ENCODE results near the gene CTNNA3.

CTNNA3 gene

DNA sequence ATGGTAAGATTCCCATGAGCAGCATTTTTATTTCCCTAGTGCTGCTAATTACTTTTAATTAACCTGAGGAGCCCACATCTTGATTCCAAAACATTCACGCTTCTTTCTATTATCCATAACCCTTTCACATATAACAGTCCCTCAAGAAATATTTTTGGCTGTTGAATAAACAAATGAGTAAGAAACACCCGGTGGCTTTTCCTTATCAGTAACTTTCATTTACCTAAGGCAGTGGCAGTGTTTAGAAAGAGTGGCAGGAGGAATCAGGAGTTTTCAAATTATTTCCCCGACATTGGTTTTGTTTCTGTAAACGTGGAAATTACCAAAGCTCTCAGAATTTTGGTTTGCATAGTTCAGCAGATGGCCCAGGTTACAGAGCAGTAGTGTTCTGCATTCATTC, 1785.8 kb downstream of the CTNNA3 start (continued):
- TF ChIP-seq, protein P1, sequence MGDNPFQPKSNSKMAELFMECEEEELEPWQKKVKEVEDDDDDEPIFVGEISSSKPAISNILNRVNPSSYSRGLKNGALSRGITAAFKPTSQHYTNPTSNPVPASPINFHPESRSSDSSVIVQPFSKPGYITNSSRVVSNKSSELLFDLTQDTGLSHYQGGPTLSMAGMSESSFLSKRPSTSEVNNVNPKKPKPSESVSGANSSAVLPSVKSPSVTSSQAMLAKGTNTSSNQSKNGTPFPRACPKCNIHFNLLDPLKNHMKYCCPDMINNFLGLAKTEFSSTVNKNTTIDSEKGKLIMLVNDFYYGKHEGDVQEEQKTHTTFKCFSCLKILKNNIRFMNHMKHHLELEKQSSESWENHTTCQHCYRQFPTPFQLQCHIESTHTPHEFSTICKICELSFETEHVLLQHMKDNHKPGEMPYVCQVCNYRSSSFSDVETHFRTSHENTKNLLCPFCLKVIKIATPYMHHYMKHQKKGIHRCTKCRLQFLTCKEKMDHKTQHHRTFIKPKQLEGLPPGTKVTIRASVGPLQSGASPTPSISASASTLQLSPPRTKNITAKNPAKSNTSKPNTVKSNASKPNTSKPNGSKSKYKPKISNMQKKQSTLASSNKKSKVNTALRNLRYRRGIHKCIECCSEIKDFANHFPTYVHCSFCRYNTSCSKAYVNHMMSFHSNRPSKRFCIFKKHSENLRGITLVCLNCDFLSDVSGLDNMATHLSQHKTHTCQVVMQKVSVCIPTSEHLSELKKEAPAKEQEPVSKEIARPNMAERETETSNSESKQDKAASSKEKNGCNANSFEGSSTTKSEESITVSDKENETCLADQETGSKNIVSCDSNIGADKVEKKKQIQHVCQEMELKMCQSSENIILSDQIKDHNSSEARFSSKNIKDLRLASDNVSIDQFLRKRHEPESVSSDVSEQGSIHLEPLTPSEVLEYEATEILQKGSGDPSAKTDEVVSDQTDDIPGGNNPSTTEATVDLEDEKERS (tag by site-specific recombination; IDR thresholded peaks at IDR 0.05), result no peak
- TF ChIP-seq ZNF747 (tag by site-specific recombination; IDR thresholded peaks at IDR 0.05), result no peak
- no peak for TF ChIP-seq ZBTB21 (tag by site-specific recombination; IDR thresholded peaks at IDR 0.05)
- TF ChIP-seq ZNF621 (tag by site-specific recombination; IDR thresholded peaks at IDR 0.05), result no peak
- TF ChIP-seq ZNF366 (tag by site-specific recombination; conservative IDR thresholded peaks at IDR 0.05), result no peak

DNA sequence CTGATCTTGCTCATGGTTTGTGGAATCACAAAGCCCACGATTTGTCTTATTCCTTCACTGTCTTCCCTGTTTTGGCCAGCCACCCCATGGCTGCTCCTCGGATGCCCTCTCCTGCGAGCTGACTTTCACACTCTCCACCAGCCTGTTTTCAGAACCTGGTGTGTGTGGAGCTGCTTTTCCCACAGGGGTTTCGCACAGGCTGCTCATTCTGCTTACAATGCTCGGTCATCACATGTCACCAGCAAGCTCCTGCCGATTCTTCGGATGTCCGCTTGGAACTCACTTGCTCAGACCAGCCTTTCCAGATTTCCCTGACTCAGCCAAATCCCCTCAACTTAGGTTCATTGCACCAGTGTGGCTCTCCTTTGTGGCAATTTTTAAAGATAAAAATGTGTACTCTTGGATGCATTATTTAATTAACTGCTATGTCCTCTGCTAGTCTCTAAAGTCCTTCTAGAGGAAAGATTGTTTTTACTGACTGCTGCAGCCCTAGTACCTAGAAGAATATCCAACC, 1788.7 kb downstream of the CTNNA3 start:
- no peak overlapping the region for H3K4me3 ChIP-seq (ENCODE audit: low read depth, low read length)
- ChIA-PET POLR2A (no interaction called here), CTCF (no interaction called here)
- H3K36me3 ChIP-seq (ENCODE audit: control insufficient read depth in 2 of 2, insufficient read depth in 1 of 2, low read length in 2 of 2), result no peaks in the 10 kb centered on the region
- no peak overlapping the region for H3K27ac ChIP-seq (ENCODE audit: extremely low read depth, low read depth, low read length)
- H3K4me1 ChIP-seq (ENCODE audit: control insufficient read depth, insufficient read depth, low read length), result no peaks in the 10 kb centered on the region
- TF ChIP-seq, protein P2, sequence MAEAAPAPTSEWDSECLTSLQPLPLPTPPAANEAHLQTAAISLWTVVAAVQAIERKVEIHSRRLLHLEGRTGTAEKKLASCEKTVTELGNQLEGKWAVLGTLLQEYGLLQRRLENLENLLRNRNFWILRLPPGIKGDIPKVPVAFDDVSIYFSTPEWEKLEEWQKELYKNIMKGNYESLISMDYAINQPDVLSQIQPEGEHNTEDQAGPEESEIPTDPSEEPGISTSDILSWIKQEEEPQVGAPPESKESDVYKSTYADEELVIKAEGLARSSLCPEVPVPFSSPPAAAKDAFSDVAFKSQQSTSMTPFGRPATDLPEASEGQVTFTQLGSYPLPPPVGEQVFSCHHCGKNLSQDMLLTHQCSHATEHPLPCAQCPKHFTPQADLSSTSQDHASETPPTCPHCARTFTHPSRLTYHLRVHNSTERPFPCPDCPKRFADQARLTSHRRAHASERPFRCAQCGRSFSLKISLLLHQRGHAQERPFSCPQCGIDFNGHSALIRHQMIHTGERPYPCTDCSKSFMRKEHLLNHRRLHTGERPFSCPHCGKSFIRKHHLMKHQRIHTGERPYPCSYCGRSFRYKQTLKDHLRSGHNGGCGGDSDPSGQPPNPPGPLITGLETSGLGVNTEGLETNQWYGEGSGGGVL (tag by site-specific recombination; IDR thresholded peaks at IDR 0.05), result no peak
- TF ChIP-seq GLI2 (tag by site-specific recombination; IDR thresholded peaks at IDR 0.05; ENCODE audit: borderline replicate concordance, low read depth) (no peak), ZNF169 (tag by site-specific recombination; IDR thresholded peaks at IDR 0.05) (no peak), ZNF335 (tag by site-specific recombination; conservative IDR thresholded peaks at IDR 0.05) (no peak), ZBTB20 (tag by site-specific recombination; IDR thresholded peaks at IDR 0.05) (no peak), ZNF350 (tag by site-specific recombination; IDR thresholded peaks at IDR 0.05) (no peak), ZNF830 (tag by site-specific recombination; IDR thresholded peaks at IDR 0.05; ENCODE audit: low read depth) (no peak), ZNF146 (tag by site-specific recombination; IDR thresholded peaks at IDR 0.05) (no peak), ZNF792 (tag by site-specific recombination; IDR thresholded peaks at IDR 0.05) (no peak), ZNF394 (tag by site-specific recombination; IDR thresholded peaks at IDR 0.05; ENCODE audit: borderline replicate concordance) (no peak), ZNF114 (tag by site-specific recombination; IDR thresholded peaks at IDR 0.05) (no peak)
- TF ChIP-seq, protein P3, sequence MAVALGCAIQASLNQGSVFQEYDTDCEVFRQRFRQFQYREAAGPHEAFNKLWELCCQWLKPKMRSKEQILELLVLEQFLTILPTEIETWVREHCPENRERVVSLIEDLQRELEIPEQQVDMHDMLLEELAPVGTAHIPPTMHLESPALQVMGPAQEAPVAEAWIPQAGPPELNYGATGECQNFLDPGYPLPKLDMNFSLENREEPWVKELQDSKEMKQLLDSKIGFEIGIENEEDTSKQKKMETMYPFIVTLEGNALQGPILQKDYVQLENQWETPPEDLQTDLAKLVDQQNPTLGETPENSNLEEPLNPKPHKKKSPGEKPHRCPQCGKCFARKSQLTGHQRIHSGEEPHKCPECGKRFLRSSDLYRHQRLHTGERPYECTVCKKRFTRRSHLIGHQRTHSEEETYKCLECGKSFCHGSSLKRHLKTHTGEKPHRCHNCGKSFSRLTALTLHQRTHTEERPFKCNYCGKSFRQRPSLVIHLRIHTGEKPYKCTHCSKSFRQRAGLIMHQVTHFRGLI (tag by site-specific recombination; IDR thresholded peaks at IDR 0.05), result no peak
- TF ChIP-seq, protein P4, sequence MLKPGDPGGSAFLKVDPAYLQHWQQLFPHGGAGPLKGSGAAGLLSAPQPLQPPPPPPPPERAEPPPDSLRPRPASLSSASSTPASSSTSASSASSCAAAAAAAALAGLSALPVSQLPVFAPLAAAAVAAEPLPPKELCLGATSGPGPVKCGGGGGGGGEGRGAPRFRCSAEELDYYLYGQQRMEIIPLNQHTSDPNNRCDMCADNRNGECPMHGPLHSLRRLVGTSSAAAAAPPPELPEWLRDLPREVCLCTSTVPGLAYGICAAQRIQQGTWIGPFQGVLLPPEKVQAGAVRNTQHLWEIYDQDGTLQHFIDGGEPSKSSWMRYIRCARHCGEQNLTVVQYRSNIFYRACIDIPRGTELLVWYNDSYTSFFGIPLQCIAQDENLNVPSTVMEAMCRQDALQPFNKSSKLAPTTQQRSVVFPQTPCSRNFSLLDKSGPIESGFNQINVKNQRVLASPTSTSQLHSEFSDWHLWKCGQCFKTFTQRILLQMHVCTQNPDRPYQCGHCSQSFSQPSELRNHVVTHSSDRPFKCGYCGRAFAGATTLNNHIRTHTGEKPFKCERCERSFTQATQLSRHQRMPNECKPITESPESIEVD (tag by site-specific recombination; IDR thresholded peaks at IDR 0.05), result no peak
- TF ChIP-seq, protein P5, sequence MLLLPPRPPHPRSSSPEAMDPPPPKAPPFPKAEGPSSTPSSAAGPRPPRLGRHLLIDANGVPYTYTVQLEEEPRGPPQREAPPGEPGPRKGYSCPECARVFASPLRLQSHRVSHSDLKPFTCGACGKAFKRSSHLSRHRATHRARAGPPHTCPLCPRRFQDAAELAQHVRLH (tag by site-specific recombination; IDR thresholded peaks at IDR 0.05), result no peak
- H3K9me3 ChIP-seq (ENCODE audit: control insufficient read depth, insufficient read depth, low read depth, low read length), result no peaks in the 10 kb centered on the region
